HG02970 (cell line): ENCODE measurements around the gene SUGCT.

Experiments
- ATAC-seq: cut with Tn5 transposase; IDR thresholded peaks from one replicate; pipeline ENCODE4 v1.9.1; 2021; ENCODE audit warnings: mild to moderate bottlenecking, moderate library complexity, moderate number of reproducible peaks; ENCODE audit not compliant: unreplicated experiment, low FRiP score

SUGCT gene

DNA sequence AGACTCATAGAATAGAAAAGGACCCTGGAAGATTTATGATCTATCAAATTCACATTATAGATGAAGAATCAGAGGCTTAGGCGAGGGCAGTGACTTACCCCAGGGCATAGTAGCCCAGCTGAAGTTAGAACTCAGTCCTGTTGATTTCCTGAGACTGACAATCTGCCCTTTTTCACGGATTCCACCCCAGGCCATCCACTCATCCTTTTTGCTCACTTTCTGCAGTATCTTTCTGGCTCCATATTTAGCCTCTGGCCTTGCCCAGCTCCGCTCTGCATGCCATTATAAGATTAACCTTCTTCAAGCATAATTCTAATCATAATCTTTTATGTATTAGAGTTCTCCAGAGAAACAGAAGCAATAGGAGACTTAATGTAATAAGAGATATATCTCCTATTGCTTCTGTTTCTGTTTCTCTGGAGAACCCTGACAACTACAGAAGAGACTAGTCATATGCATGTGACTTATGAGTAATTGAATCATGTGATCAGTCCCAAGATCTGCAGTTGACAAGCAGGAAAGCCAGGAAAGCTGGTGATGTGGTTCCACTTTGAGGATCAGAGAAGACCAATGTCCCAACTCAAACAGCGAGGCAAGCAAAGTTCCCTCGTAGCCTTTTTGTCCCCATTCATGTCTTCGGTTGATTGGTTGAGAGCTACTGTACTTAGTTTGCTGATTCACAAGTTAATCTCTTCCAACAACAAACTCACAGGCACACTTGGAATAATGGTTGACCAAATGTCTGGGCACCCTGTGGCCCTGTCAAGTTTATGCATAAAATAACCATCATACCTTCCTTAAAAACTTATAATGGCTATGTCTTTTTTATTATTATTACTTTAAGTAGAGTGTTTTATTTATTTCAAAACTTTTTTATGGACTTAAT, 412.1 kb downstream of the SUGCT start:
- no peak for ATAC-seq

GRCh38 chr7:40549372-40550039, 414.7 kb downstream of the SUGCT start:
- no peak for ATAC-seq

DNA sequence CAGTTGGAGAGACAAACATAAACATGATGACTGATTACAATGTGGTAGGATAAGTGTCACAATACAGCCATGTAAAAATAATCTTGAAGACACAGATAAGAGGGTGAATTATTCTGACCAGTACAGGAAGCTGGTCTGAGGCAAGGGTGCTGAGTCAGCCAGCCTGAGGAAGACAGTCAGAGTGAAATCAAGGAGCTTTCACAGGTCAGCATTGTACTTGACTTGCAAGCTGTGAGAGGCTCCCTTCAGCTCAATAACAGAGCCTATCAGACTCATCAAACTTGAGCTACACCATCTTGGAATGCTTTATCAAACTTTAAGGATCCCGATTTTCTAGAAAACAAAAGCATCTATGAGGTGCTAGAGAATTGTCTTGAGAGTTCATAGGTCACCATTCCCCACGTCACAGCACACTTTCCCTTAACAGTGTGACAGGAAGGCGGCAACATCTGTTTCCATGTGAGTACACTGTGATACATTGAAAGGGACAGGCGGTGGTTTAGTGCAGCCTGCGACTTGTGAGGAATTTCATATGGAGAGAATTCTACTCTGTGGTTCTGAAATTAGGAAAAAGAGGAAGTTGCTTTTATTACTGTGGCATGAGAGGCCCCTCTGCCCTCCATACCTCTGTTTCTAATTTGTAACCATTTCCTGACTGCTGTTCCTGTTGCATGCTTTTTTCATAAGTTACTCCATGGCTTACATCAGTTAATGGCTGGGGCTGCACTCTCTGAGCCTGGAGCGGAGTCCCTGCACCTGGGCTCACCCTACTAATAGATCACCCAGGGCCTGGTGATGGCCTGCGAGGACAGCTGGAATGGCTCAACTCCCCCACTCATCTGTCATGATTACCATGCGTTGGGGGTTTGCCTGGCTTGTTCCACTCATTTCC, 417.1 kb downstream of the SUGCT start:
- peak; percentile 62 for ATAC-seq

GRCh38 chr7:40560672-40561071, 425.9 kb downstream of the SUGCT start:
- no peak for ATAC-seq

- ATAC-seq, result no peak
Observed at GRCh38 chr7:40566879-40567278, 432.1 kb downstream of the SUGCT start.

- ATAC-seq, result no peak
Observed at GRCh38 chr7:40569326-40569725, 434.5 kb downstream of the SUGCT start.

DNA sequence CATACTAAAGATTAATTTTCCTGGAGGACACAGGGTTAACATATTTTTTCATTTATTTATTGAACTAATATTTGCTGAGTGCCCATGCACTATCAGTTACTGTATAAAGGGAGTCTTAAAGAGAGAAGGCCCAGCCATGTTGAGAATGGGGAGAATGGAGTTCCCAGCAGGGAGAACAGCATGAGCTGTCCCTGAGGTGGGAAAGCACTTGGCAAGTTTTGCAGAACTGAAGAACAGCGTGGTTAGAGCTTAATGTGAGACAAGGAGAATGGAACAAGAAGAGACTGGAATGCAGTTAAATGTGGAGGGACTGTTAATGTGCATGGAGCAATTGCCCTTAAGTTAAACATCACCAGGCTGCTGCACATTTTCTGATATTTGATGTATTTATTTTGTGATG, 435.4 kb downstream of the SUGCT start:
- ATAC-seq, result no peak

DNA sequence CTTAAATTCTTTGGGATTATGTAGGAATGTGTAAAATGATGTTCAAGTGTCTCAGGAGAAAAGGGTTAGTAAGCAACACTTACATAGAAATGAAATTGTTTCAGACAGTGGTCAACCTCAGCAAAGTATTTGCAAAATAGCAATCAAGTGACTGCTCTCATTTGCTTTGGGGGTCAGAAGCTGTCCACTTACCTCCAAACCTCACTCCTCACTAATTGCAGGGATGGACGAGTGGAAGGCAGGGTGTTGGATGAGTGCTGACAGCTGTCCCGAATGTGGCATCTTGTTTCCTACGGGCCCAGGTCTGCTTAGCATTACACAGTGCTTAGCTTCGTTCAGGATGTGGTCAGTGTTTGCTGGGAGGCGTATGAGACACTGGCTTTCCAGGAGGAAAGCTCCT, 437.0 kb downstream of the SUGCT start:
- ATAC-seq, result no peak

- ATAC-seq, result no peak
Observed at GRCh38 chr7:40572810-40573465, 438.1 kb downstream of the SUGCT start.

DNA sequence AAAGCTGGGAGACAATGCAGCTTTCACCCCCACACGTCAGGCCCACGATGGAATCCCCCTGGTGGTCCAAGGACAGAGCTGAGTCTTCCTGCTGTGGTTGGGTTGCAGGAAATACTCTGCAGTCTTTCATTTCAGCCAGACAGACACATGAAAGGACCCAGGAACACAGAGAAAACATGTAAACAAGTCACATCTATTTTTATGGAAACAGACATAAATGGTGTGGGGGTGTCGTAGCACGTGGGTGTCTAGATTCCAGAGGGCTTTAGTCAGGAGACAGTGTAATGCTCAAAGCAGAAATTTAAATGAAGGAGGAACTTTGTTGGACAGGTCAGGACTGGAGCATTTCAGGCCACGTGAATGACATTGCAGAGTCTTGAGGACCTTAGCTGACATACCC, 444.6 kb downstream of the SUGCT start:
- no peak for ATAC-seq

GRCh38 chr7:40580776-40581175, 446.0 kb downstream of the SUGCT start:
- no peak for ATAC-seq

DNA sequence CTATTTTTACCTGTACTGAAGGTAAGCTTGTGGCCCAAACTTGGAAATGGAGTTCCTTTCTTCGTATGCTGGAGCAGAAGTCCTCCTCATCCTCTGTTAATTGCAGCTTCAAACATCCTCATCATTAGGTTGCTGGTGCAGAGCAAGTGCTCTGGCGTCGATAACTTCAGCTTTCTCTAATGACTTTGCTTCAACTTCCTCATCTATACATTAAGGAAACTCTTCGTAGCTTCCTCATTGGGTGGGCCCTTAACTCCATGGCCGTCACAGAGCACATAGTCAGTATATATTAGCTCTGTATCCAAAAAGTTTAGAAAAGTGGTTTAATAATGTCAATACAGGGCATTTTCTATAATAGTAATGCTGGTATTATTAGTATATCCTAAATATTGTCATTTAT, 447.7 kb downstream of the SUGCT start:
- ATAC-seq, result no peak

DNA sequence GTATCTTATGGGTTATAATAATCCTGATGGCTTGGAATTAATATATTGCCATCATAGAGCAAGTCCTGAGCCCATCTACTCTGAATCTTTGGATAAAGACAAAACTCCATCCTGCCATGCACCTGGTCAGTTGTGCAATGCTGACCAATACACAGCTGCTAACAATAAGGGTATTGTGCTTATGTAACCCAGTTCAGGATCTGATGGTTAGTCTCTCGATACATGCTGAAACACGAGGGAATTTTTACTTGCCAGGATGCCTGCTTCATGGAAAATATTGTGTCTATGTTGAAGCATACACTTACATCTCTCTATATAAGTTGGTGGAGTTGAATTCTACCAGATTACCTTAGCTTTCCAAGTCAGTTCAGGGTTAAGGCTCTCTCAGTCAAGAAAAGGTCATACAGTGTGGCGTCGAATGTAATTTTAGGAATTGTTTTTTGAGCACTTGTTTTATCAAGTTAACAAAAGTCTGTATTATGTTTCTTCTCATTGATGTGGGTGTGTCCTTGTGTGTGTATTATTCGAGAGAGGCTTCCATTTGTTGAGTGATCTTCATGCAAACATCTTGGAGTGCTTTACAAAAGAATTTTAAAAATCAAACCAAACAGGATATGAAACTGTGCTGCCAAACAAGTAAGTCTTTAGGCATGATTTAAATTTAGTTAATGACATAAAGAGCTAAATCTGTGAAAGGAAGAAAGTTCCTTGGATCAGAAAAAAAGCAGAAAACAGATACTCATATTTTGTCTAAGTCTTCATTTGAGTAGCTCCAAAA, 449.1 kb downstream of the SUGCT start:
- no peak for ATAC-seq

DNA sequence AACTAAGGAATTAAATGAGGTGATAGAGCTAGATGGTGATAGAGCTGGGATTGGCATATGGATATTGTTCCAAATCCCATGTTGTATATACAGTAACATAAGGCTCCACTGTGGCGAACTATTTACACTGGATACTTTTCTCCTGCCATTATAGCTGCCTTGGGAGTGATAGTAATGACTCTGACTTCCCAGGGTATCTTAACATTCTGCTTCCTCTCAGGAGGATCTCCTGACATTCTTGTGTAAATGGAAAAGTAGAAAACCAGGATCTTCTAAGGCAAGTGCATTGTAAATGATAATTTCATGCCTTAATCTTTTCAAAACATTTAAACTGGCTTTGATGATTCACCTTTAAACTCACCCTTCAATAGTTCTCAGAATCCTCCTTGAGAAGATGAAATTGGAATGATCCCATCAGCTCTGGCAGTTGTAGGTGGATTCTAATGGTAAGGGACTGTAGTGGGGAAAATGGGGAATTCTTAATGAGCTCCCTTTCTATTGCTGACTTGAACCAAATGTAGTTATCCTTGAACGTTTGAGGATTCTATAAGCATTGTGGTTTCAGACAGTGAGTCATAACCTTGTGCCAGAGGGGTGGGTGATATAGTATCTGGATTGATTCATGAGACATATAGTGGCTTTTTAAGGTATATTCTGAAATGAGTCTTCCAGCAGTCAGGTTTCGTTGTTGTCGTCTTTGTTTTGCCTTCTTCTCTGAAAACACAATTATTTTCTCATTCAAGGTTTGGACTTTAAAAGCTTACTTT, 450.0 kb downstream of the SUGCT start:
- no peak for ATAC-seq

DNA sequence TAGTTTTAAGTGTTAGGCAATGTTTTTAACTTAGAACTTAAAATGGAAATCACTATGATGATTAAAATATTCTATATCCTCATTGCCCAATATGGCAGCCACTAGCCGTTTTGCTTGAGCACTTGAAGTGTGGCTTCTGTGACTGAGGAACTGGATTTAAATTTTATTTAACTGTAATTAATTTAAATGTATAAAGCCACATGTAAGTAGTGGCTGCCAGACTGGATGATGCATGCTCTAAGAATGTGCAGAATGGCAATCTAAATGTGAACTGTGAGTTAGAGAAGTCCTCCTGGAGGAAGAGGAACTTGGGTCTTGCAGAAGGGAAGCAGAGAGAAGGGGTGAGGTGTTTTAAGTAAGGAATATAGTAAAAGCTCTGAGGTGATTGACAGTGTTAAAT, 451.4 kb downstream of the SUGCT start:
- no peak for ATAC-seq

DNA sequence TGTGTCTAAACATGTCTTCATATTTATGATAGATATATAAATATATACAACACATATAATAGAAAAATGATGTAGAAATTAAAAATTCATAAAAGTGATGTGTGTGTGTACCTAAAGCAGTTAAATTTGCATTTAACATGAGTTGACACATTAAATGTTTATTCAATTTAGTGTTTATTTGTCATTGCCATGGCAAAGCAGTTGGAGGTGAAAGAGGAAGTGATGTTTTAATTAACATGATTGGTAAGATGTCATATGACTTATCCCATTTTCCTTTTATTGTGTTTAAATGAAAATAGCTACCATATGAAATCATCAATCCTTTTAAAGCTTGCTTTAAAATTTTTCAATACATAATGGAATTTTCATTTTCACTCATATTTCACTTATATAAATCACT, 452.6 kb downstream of the SUGCT start:
- no peak for ATAC-seq

DNA sequence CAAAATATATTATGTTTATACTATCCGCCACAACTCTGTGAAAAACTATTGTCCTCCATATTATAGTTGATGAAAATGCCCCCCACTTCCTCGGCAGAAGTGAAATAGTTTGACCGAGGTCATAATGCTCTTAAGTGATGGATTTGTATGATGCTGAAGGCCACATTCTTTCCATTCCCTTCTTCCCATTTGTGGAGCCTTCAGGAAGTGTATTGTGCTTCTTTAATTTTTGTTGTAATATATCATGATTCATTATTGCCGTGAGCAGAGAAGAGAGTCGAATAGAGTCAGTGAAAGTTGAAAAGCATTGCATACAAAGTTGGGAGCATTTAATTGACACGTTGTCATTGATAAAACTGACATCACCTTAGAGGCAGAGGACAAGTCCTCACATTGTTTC, 460.3 kb downstream of the SUGCT start:
- ATAC-seq, result no peak

DNA sequence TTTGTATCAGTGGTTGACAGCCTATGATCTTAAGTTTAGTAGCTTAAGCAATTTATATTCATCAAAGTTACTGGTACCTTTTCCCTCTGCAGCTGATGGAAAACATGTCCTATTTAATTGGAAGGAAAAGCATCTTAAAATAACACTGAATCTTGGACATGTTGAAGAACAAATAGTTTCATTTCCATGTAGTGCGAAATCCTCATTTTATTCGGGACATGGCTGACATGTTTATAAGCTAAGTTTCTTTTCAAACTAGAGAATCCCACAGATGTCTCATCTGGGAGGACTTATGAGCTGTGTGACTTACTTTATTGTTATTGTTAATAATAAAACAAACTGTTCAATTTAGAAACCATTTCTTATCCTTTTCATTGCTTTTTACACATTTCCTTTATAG, 461.0 kb downstream of the SUGCT start:
- ATAC-seq, result no peak

GRCh38 chr7:40597517-40597916, 462.7 kb downstream of the SUGCT start:
- ATAC-seq, result no peak
